ENCODE results near the gene CCDC191. TPM values are rescaled to one million over a fixed set of nuclear protein-coding genes. Genes with fewer than 3 reads are reported as not detected.
A peak's percentile ranks its signal among the peaks of the same experiment; 100 is the strongest.

The CCDC191 gene
- total RNA-seq, 2 donors from 2014 or later: 1.4 to 2.3 TPM

GRCh38 chr3:113963879-113964278 lies 92.4 kb downstream of the CCDC191 start:
- ATAC-seq (replicated peaks): peak; percentile 43
- Mint-ChIP-seq H3K4me1 (peaks cover 5% of the 10 kb centered on the region), H3K4me3 (no peak overlapping the region), H3K36me3 (ENCODE audit: low read depth) (peaks cover 7% of the 10 kb centered on the region), H3K9me3 (no peaks in the 10 kb centered on the region), H3K27me3 (no peaks in the 10 kb centered on the region), H3K27ac (no peak overlapping the region)

GRCh38 chr3:113954091-113954685 lies 102.1 kb downstream of the CCDC191 start:
- Mint-ChIP-seq H3K27ac (peak overlapping the region; percentile 82), H3K36me3 (ENCODE audit: low read depth) (peaks cover 16% of the 10 kb centered on the region), H3K27me3 (no peaks in the 10 kb centered on the region), H3K4me3 (no peak overlapping the region), H3K4me1 (peaks cover 17% of the 10 kb centered on the region), H3K9me3 (no peaks in the 10 kb centered on the region)
- ATAC-seq (replicated peaks): no peak

GRCh38 chr3:113953677-113954076 lies 102.6 kb downstream of the CCDC191 start:
- Mint-ChIP-seq H3K27me3 (no peaks in the 10 kb centered on the region), H3K27ac (peak overlapping the region; percentile 82), H3K9me3 (no peaks in the 10 kb centered on the region), H3K4me3 (no peak overlapping the region), H3K36me3 (ENCODE audit: low read depth) (peaks cover 11% of the 10 kb centered on the region), H3K4me1 (peaks cover 20% of the 10 kb centered on the region)
- ATAC-seq (replicated peaks): no peak

GRCh38 chr3:113952921-113953320 lies 103.4 kb downstream of the CCDC191 start:
- Mint-ChIP-seq H3K4me3 (no peak overlapping the region), H3K27me3 (no peaks in the 10 kb centered on the region)
- ATAC-seq (replicated peaks): no peak

GRCh38 chr3:113948015-113948917 lies 108.1 kb downstream of the CCDC191 start:
- Mint-ChIP-seq H3K9me3 (no peaks in the 10 kb centered on the region), H3K4me1 (peaks cover 12% of the 10 kb centered on the region), H3K4me3 (peak overlapping the region; percentile 54), H3K27ac (no peak overlapping the region), H3K27me3 (peaks cover 5% of the 10 kb centered on the region), H3K36me3 (ENCODE audit: low read depth) (no peaks in the 10 kb centered on the region)
- ATAC-seq (replicated peaks): peak; percentile 51

More at GRCh38 chr3:113952921-113953320, 103.4 kb downstream of the CCDC191 start:
- no peaks in the 10 kb centered on the region for H3K9me3 Mint-ChIP-seq
- H3K27ac Mint-ChIP-seq: no peak overlapping the region
- peaks cover 9% of the 10 kb centered on the region for H3K36me3 Mint-ChIP-seq (ENCODE audit: low read depth)
- H3K4me1 Mint-ChIP-seq: peaks cover 21% of the 10 kb centered on the region

- Mint-ChIP-seq H3K4me3 (peak within 1 kb of the TSS; percentile 72), H3K27ac (no peak within 1 kb of the TSS), H3K9me3 (no peaks in the 10 kb centered on the region), H3K36me3 (ENCODE audit: low read depth) (no peaks in the 10 kb centered on the region), H3K27me3 (peaks cover 8% of the 10 kb centered on the region), H3K4me1 (peaks cover 8% of the 10 kb centered on the region)
- peak; percentile 77 for ATAC-seq (replicated peaks)
Observed at GRCh38 chr3:113947372-113948014, 108.8 kb downstream of the CCDC191 start, which contains the start of gene ZDHHC23. Gene ZDHHC23 (plus strand): TSS chr3:113948013. CDS start chr3:113948803, 790 bp downstream.

- H3K27ac Mint-ChIP-seq: no peak overlapping the region
Observed at GRCh38 chr3:113946831-113947230, 109.5 kb downstream of the CCDC191 start.

GRCh38 chr3:113927556-113927955 lies 128.8 kb downstream of the CCDC191 start:
- H3K36me3 Mint-ChIP-seq (ENCODE audit: low read depth): no peaks in the 10 kb centered on the region
- ATAC-seq (replicated peaks): no peak
- no peak overlapping the region for H3K4me3 Mint-ChIP-seq
- H3K27ac Mint-ChIP-seq: no peak overlapping the region
- H3K9me3 Mint-ChIP-seq: peaks cover 12% of the 10 kb centered on the region
- no peaks in the 10 kb centered on the region for H3K4me1 Mint-ChIP-seq
- H3K27me3 Mint-ChIP-seq: peaks cover 18% of the 10 kb centered on the region

More at GRCh38 chr3:113946831-113947230, 109.5 kb downstream of the CCDC191 start:
- H3K9me3 Mint-ChIP-seq: no peaks in the 10 kb centered on the region
- H3K27me3 Mint-ChIP-seq: peaks cover 11% of the 10 kb centered on the region
- no peaks in the 10 kb centered on the region for H3K36me3 Mint-ChIP-seq (ENCODE audit: low read depth)
- no peak for ATAC-seq (replicated peaks)
- H3K4me3 Mint-ChIP-seq: peak overlapping the region; percentile 72
- H3K4me1 Mint-ChIP-seq: peaks cover 4% of the 10 kb centered on the region

GRCh38 chr3:113914646-113915045 lies 141.7 kb downstream of the CCDC191 start:
- H3K27me3 Mint-ChIP-seq: no peaks in the 10 kb centered on the region
- H3K4me1 Mint-ChIP-seq: no peaks in the 10 kb centered on the region
- H3K9me3 Mint-ChIP-seq: no peaks in the 10 kb centered on the region
- no peak overlapping the region for H3K27ac Mint-ChIP-seq
- H3K36me3 Mint-ChIP-seq (ENCODE audit: low read depth): no peaks in the 10 kb centered on the region
- ATAC-seq (replicated peaks): no peak
- H3K4me3 Mint-ChIP-seq: no peak overlapping the region

Other genes starting within 250 kb of the CCDC191 start
- gene GRAMD1C, start 217.7 kb downstream of the CCDC191 start, total RNA-seq: under 1 TPM; 0.32 to 0.56 TPM
- 1 to 10 TPM; 4.0 to 4.1 TPM for gene ZDHHC23, start 108.5 kb downstream of the CCDC191 start, total RNA-seq
- 10 to 100 TPM; 25.1 to 45.5 TPM for gene QTRT2, start 211 bp upstream of the CCDC191 start, total RNA-seq
- gene DRD3, start 122.5 kb upstream of the CCDC191 start, total RNA-seq: not detected
- under 1 TPM; 0.15 to 0.29 TPM for gene ZNF80, start 181.1 kb upstream of the CCDC191 start, total RNA-seq
- gene TIGIT, start 237.5 kb upstream of the CCDC191 start, total RNA-seq: 10 to 100 TPM; 21.5 to 53.0 TPM